Body of pancreas (tissue), 4 donors: ENCODE data around the gene B3GAT1. TPM values are rescaled to one million over a fixed set of nuclear protein-coding genes. Genes with fewer than 3 reads are reported as not detected.

ENCODE experiments used
- ATAC-seq: fragments of 150-250 bp; one replicate; pipeline ENCODE4 v1.9.1; 2016
- DNase-seq, 4 donors: peaks; one replicate each; pipeline ENCODE4 v3.0.0-alpha.2; 2019
- H3K27ac ChIP-seq, 4 donors: fragments of 200-600 bp; sonication (generic); 1 replicate in 3 of 4; 2 replicates in 1 of 4; pipeline versions ENCODE4 v1.5.1 to v1.6.1; 2016 to 2019; ENCODE audit warnings: mild to moderate bottlenecking in 1 of 4, mixed read lengths in 1 of 4, moderate library complexity in 1 of 4
- H3K27me3 ChIP-seq, 2 donors: fragments of 200-600 bp; sonication (generic); one replicate each; pipeline ENCODE4 v1.6.0; 2016; ENCODE audit warnings: mild to moderate bottlenecking in 1 of 2
- H3K36me3 ChIP-seq, 2 donors: fragments of 200-600 bp; sonication (generic); replicated peaks in 1 of 2; 2 replicates each; pipeline ENCODE4 v1.5.1; 2016; ENCODE audit warnings: low read depth in 2 of 2; ENCODE audit not compliant: insufficient read depth in 1 of 2
- H3K4me1 ChIP-seq: fragments of 200-600 bp; sonication (generic); one replicate; pipeline ENCODE4 v1.6.0; 2016
- H3K4me3 ChIP-seq, 2 donors: fragments of 200-600 bp; sonication (generic); 1 replicate in 1 of 2; 2 replicates in 1 of 2; pipeline ENCODE4 v1.5.1; 2016 to 2019
- H3K9me3 ChIP-seq, 3 donors: fragments of 200-600 bp; sonication (generic); 1 replicate in 2 of 3; 2 replicates in 1 of 3; pipeline ENCODE4 v1.5.1; 2016
- CTCF ChIP-seq, 7 experiments: fragments of 450-650 bp in 4 of 7; fragments of 200-600 bp in 3 of 7; sonication (generic) in 3 of 7; IDR thresholded peaks; one replicate each; pipeline ENCODE4 v1.5.1; 2016 to 2019; ENCODE audit warnings: antibody characterized with exemption in 7 of 7
- POLR2A ChIP-seq, 3 donors: fragments of 450-650 bp; IDR thresholded peaks; one replicate each; pipeline ENCODE4 v1.6.1; 2016; ENCODE audit warnings: antibody characterized with exemption in 3 of 3, mild to moderate bottlenecking in 2 of 3
- WGBS, 2 donors: methylation state at CpG; one replicate each; pipeline ENCODE4 v1.1.5; 2017; 5-methylcytosine and 5-hydroxymethylcytosine counted together
- intact Hi-C: fragments of 100-400 bp; cut with DNase I; formaldehyde crosslinking; loops from one replicate; pipeline ENCODE4 v1.15.1; 2023
- total RNA-seq, 2 donors: library from RNA; depleted of rRNA; stranded (reverse); fragments of >200 nt; gene quantifications; one replicate each; pipeline ENCODE4 v1.1.0, GENCODE V29; 2016

Gene B3GAT1
- total RNA-seq, 2 donors from 2014 or later: under 0.01 TPM; not detected in 1

- Histone ChIP-seq H3K9me3 (no peaks in the 10 kb centered on the region), H3K27ac (no peak overlapping the region), H3K4me3 (no peak overlapping the region), H3K4me1 (no peaks in the 10 kb centered on the region), H3K36me3 (no peaks in the 10 kb centered on the region), H3K27me3 (no peaks in the 10 kb centered on the region)
- TF ChIP-seq POLR2A (IDR thresholded peaks at IDR 0.05): no peak
- TF ChIP-seq CTCF (IDR thresholded peaks at IDR 0.05): no peak
- 66 to 72% methylated on average over 3 to 15 of the region's 15 CpGs for WGBS, 2 donors
- DNase-seq (no peak), ATAC-seq (no peak)
- intact Hi-C loops: no loop called here
These were observed 21.1 kb downstream of the B3GAT1 start for GRCh38 chr11:134390706-134391569.

GRCh38 chr11:134389464-134390180 lies 22.4 kb downstream of the B3GAT1 start:
- Histone ChIP-seq H3K4me1 (no peaks in the 10 kb centered on the region), H3K9me3 (no peaks in the 10 kb centered on the region), H3K36me3 (no peaks in the 10 kb centered on the region), H3K4me3 (no peak overlapping the region), H3K27ac (no peak overlapping the region), H3K27me3 (no peaks in the 10 kb centered on the region)
- ATAC-seq (no peak), DNase-seq (no peak)
- WGBS, 2 donors: 71 to 76% methylated on average over 11 to 25 of the region's 25 CpGs
- intact Hi-C loops: no loop called here
- TF ChIP-seq CTCF (IDR thresholded peaks at IDR 0.05) (no peak), POLR2A (IDR thresholded peaks at IDR 0.05) (no peak)

- no peaks in the 10 kb centered on the region for H3K36me3 ChIP-seq
- H3K4me3 ChIP-seq: no peak overlapping the region
- H3K27me3 ChIP-seq: no peaks in the 10 kb centered on the region
- H3K4me1 ChIP-seq: no peaks in the 10 kb centered on the region
- no peaks in the 10 kb centered on the region for H3K9me3 ChIP-seq
- ATAC-seq: no peak
- intact Hi-C loops: no loop called here
- no peak for TF ChIP-seq CTCF (IDR thresholded peaks at IDR 0.05)
- no peak for TF ChIP-seq POLR2A (IDR thresholded peaks at IDR 0.05)
- no peak for DNase-seq
- no peak overlapping the region for H3K27ac ChIP-seq
- 62 to 68% methylated on average over 4 of the region's 4 CpGs for WGBS, 2 donors
These were observed 23.5 kb downstream of the B3GAT1 start for GRCh38 chr11:134388590-134388989.

- Histone ChIP-seq H3K4me3 (no peak overlapping the region), H3K36me3 (no peaks in the 10 kb centered on the region), H3K9me3 (no peaks in the 10 kb centered on the region), H3K27ac (no peak overlapping the region), H3K27me3 (no peaks in the 10 kb centered on the region), H3K4me1 (no peaks in the 10 kb centered on the region)
- WGBS, 2 donors: 82 to 86% methylated on average over 5 to 20 of the region's 21 CpGs
- ATAC-seq (no peak), DNase-seq (no peak)
- no peak for TF ChIP-seq POLR2A (IDR thresholded peaks at IDR 0.05)
- no peak for TF ChIP-seq CTCF (IDR thresholded peaks at IDR 0.05)
- intact Hi-C loops: no loop called here
These were observed 24.5 kb downstream of the B3GAT1 start for GRCh38 chr11:134387501-134387900.
